Ishikawa (cell line): ENCODE results near the gene TGM2.

ENCODE experiments used
- CREB1 ChIP-seq: IDR thresholded peaks from 2 replicates; pipeline ENCODE4 v1.6.1; 2012; ENCODE audit warnings: low read depth
- EGR1 ChIP-seq: IDR thresholded peaks from 2 replicates; pipeline ENCODE4 v1.6.1; 2012
- EP300 ChIP-seq: IDR thresholded peaks from 2 replicates; pipeline ENCODE4 v1.6.1; 2012; ENCODE audit warnings: borderline replicate concordance
- MAX ChIP-seq: IDR thresholded peaks from 2 replicates; pipeline ENCODE4 v1.6.1; 2012
- NFIC ChIP-seq: IDR thresholded peaks from 2 replicates; pipeline ENCODE4 v1.6.1; 2012
- RAD21 ChIP-seq: IDR thresholded peaks from 2 replicates; pipeline ENCODE4 v1.6.1; 2012; ENCODE audit warnings: low read depth
- REST ChIP-seq: IDR thresholded peaks from 2 replicates; pipeline ENCODE4 v1.6.1; 2012; ENCODE audit warnings: low read depth, mild to moderate bottlenecking
- TAF1 ChIP-seq: IDR thresholded peaks from 2 replicates; pipeline ENCODE4 v1.6.1; 2012; ENCODE audit warnings: low read depth, mild to moderate bottlenecking

GRCh38 chr20:38115205-38115604 is 49.9 kb downstream of the TGM2 start:
- TF ChIP-seq RAD21 (peak; percentile 24; the same call in 1 of the 2 replicates), EGR1 (no peak), REST (no peak), TAF1 (no peak), EP300 (no peak), MAX (no peak), NFIC (no peak), CREB1 (no peak)
